K562 (cell line): Measurements from ENCODE around the gene EHMT2. TPM values are rescaled to one million over a fixed set of nuclear protein-coding genes. Genes with fewer than 3 reads are reported as not detected.
"Not testable (repeated sequence)": the region's sequence is repeated elsewhere in the genome, so short reads cannot be mapped to it uniquely, and the experiment has no call there.

Experiments
- CAMTA2 ChIP-seq: fragments of 250-450 bp; sonication (Bioruptor Pico); conservative IDR thresholded peaks from 2 replicates; pipeline ENCODE4 v1.5.1; 2022
- CBX1 ChIP-seq: sonication (generic); IDR thresholded peaks from 2 replicates; pipeline ENCODE4 v1.6.1; 2016; ENCODE audit warnings: antibody characterized with exemption, low read depth, mild to moderate bottlenecking
- JUN ChIP-seq, 2 experiments: sonication (generic) in 1 of 2; formaldehyde crosslinking in 1 of 2; IDR thresholded peaks; 2 replicates each; pipeline versions ENCODE4 v1.6.1 to v1.8.0; 2012 to 2022; ENCODE audit warnings: borderline replicate concordance in 2 of 2, mild to moderate bottlenecking in 2 of 2, improper control_type of control experiment in 1 of 2, low read depth in 1 of 2, low read length in 1 of 2, missing genetic modification reagents in 1 of 2
- KDM1A ChIP-seq, 2 experiments: fragments of 450-650 bp; IDR thresholded peaks; 2 replicates each; pipeline ENCODE4 v1.6.1; 2016; ENCODE audit warnings: mild to moderate bottlenecking in 2 of 2
- TEAD1 ChIP-seq, 2 experiments: fragments of 450-650 bp in 1 of 2; sonication (generic) in 1 of 2; formaldehyde crosslinking; IDR thresholded peaks; 2 replicates each; pipeline versions ENCODE4 v1.4.0 to v1.8.0; 2020 to 2022; ENCODE audit warnings: mild to moderate bottlenecking in 2 of 2, missing genetic modification reagents in 1 of 2
- THRB ChIP-seq: fragments of 450-650 bp; formaldehyde crosslinking; conservative IDR thresholded peaks from 2 replicates; pipeline ENCODE4 v1.4.0; 2022; ENCODE audit warnings: mild to moderate bottlenecking, missing genetic modification characterization
- ZBTB12 ChIP-seq: fragments of 250-450 bp; sonication (Bioruptor Pico); IDR thresholded peaks from 2 replicates; pipeline ENCODE4 v1.4.0; 2020
- polyA plus RNA-seq, 8 experiments: library from polyadenylated mRNA; depleted of rRNA in 4 of 8; stranded (reverse) in 5 of 8; unstranded in 3 of 8; fragments of >200 nt; fragmentation: Nextera tagmentation in 2 of 8; fragmentation: Illumina TruSeq in 1 of 8; extraction: Ambion mirVana in 2 of 8; extraction: Trizol in 1 of 8; gene quantifications; 2 replicates each; pipeline versions ENCODE4 v1.2.1 to v1.2.3, GENCODE V29; 2011 to 2014; ENCODE audit warnings: inconsistent platforms in 1 of 8, missing spikeins in 1 of 8
- total RNA-seq, 7 experiments: library from RNA; depleted of rRNA in 6 of 7; stranded (reverse); fragments of >200 nt in 6 of 7; fragmentation: Illumina TruSeq in 2 of 7; extraction: Trizol in 2 of 7; gene quantifications; 2 replicates each; pipeline versions ENCODE4 v1.2.1 to v1.2.3, GENCODE V29; 2011 to 2021; ENCODE audit warnings: low replicate concordance in 1 of 7
- TF ChIP-seq, protein P1 (sequence below): fragments of 250-450 bp; sonication (Bioruptor Pico); IDR thresholded peaks from 2 replicates; pipeline ENCODE4 v1.4.0; 2020
- TF ChIP-seq, protein P2 (sequence below), 2 experiments: fragments of 450-650 bp; IDR thresholded peaks; 2 replicates each; pipeline ENCODE4 v1.6.1; 2016
- TF ChIP-seq, protein P3 (sequence below): fragments of 450-650 bp; formaldehyde crosslinking; IDR thresholded peaks from 2 replicates; pipeline ENCODE4 v1.4.0; 2022; ENCODE audit warnings: missing genetic modification characterization

The EHMT2 gene
- total and polyA plus RNA-seq, 9 of the 15 experiments (the other 6 are each of a cell fraction or from before 2014, with no cell fraction given) = 2.1 to 63.8 (median 38.5) TPM

DNA sequence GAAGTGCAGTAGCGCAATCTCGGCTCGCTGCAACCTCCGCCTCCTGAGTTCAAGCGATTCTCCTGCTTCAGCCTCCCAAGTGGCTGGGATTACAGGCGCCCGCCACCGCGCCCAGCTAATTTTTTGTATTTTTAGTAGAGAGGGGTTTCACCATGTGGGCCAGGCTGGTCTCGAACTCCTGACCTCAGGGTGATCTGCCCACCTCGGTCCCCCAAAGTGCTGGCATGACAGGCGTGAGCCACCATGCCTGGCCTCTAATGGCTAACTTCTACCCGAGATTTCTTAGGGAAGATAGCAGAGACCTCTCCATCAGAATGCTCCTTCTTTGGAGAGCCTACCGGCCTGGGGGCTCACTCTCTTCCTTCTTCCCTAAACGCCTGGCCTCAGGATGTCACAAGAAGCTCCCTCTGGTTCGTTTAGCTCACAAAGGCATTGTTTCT, 33.4 kb downstream of the EHMT2 start (continued):
- TF ChIP-seq, protein P1, sequence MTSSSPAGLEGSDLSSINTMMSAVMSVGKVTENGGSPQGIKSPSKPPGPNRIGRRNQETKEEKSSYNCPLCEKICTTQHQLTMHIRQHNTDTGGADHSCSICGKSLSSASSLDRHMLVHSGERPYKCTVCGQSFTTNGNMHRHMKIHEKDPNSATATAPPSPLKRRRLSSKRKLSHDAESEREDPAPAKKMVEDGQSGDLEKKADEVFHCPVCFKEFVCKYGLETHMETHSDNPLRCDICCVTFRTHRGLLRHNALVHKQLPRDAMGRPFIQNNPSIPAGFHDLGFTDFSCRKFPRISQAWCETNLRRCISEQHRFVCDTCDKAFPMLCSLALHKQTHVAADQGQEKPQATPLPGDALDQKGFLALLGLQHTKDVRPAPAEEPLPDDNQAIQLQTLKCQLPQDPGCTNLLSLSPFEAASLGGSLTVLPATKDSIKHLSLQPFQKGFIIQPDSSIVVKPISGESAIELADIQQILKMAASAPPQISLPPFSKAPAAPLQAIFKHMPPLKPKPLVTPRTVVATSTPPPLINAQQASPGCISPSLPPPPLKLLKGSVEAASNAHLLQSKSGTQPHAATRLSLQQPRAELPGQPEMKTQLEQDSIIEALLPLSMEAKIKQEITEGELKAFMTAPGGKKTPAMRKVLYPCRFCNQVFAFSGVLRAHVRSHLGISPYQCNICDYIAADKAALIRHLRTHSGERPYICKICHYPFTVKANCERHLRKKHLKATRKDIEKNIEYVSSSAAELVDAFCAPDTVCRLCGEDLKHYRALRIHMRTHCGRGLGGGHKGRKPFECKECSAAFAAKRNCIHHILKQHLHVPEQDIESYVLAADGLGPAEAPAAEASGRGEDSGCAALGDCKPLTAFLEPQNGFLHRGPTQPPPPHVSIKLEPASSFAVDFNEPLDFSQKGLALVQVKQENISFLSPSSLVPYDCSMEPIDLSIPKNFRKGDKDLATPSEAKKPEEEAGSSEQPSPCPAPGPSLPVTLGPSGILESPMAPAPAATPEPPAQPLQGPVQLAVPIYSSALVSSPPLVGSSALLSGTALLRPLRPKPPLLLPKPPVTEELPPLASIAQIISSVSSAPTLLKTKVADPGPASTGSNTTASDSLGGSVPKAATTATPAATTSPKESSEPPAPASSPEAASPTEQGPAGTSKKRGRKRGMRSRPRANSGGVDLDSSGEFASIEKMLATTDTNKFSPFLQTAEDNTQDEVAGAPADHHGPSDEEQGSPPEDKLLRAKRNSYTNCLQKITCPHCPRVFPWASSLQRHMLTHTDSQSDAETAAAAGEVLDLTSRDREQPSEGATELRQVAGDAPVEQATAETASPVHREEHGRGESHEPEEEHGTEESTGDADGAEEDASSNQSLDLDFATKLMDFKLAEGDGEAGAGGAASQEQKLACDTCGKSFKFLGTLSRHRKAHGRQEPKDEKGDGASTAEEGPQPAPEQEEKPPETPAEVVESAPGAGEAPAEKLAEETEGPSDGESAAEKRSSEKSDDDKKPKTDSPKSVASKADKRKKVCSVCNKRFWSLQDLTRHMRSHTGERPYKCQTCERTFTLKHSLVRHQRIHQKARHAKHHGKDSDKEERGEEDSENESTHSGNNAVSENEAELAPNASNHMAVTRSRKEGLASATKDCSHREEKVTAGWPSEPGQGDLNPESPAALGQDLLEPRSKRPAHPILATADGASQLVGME (CRISPR knock-in tag) = 0 out of 2 replicates have a peak, but pooled peaks have one; percentile 2
- TF ChIP-seq TEAD1 (CRISPR knock-in tag; IDR thresholded peaks at IDR 0.05) = 0 out of 4 replicates have a peak, but pooled peaks of 1 of the 2 experiments have one; percentile 1
- TF ChIP-seq, protein P2, sequence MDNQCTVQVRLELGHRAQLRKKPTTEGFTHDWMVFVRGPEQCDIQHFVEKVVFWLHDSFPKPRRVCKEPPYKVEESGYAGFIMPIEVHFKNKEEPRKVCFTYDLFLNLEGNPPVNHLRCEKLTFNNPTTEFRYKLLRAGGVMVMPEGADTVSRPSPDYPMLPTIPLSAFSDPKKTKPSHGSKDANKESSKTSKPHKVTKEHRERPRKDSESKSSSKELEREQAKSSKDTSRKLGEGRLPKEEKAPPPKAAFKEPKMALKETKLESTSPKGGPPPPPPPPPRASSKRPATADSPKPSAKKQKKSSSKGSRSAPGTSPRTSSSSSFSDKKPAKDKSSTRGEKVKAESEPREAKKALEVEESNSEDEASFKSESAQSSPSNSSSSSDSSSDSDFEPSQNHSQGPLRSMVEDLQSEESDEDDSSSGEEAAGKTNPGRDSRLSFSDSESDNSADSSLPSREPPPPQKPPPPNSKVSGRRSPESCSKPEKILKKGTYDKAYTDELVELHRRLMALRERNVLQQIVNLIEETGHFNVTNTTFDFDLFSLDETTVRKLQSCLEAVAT (IDR thresholded peaks at IDR 0.05) = 0 out of 4 replicates have a peak, but pooled peaks of 1 of the 2 experiments have one; percentile 42
- 0 out of 2 replicates have a peak, but pooled peaks have one; percentile 15 for TF ChIP-seq CBX1
- TF ChIP-seq KDM1A (IDR thresholded peaks at IDR 0.05) = peak in 1 of 2 experiments; percentile 48; a peak in 2 of 4 replicates
- TF ChIP-seq CAMTA2 (CRISPR knock-in tag) = 0 out of 2 replicates have a peak, but pooled peaks have one; percentile 29
- TF ChIP-seq, protein P3, sequence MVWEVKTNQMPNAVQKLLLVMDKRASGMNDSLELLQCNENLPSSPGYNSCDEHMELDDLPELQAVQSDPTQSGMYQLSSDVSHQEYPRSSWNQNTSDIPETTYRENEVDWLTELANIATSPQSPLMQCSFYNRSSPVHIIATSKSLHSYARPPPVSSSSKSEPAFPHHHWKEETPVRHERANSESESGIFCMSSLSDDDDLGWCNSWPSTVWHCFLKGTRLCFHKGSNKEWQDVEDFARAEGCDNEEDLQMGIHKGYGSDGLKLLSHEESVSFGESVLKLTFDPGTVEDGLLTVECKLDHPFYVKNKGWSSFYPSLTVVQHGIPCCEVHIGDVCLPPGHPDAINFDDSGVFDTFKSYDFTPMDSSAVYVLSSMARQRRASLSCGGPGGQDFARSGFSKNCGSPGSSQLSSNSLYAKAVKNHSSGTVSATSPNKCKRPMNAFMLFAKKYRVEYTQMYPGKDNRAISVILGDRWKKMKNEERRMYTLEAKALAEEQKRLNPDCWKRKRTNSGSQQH = 0 out of 2 replicates have a peak, but pooled peaks have one; percentile 2
- TF ChIP-seq THRB = peak; percentile 57; the same call in 1 of the 2 replicates
- TF ChIP-seq ZBTB12 (CRISPR knock-in tag) = 0 out of 2 replicates have a peak, but pooled peaks have one; percentile 4
- TF ChIP-seq JUN (IDR thresholded peaks at IDR 0.05; ENCODE audit: borderline replicate concordance, low read depth, low read length) = 0 out of 2 replicates have a peak, but pooled peaks have one; percentile 5
- not testable (repeated sequence) for TF ChIP-seq JUN (CRISPR knock-in tag; IDR thresholded peaks at IDR 0.05; ENCODE audit: borderline replicate concordance)
